ENCODE data around the gene KDELR1. TPM values are rescaled to one million over a fixed set of nuclear protein-coding genes. Genes with fewer than 3 reads are reported as not detected.

Gene KDELR1
- total and polyA plus RNA-seq, 9 of the 15 experiments (the other 6 are each of a cell fraction or from before 2014, with no cell fraction given): 6.1 to 165 (median 58.5) TPM

DNA sequence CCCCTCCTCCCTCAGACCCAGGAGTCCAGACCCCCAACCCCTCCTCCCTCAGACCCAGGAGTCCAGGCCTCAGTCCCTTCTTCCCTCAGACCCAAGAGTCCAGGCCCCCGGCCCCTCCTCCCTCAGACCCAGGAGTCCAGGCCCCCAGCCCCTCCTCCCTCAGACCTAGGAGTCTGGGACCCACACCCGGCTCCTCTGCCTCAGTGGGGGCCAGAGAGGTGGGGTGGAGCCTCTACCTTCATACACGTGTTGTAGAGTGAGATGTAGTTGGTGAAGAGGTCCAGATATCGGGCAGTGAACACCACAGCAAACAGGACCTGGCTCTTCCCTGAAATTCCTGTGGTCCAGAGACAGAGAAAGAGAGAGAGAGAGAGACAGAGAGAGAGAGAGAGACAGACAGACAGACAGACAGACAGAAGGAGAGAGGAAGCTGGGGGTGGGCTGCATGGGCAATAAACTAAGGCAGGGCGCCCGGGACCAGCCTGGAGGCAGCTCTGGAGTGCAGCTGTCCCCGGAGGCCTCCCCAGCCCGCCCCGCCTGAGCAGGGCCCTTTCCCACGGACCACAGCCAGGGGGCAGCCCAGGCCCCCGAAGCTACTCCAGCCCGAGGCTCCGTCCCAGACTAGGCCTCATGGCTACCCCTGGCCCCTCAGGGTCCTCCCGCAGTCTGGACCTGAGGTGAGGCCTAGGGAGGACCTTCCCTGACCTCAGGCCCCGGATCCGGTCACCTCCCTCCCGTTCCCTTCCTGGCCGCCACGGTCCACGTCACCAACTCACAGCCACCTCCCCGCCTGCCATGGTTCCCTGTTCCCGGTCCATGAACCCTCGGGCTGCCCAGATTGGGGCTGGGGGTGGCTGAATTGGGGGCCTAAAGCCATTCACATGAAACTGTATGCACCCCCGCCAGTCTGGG, 907 bp downstream of the KDELR1 start (continued):
- TF ChIP-seq, protein P1, sequence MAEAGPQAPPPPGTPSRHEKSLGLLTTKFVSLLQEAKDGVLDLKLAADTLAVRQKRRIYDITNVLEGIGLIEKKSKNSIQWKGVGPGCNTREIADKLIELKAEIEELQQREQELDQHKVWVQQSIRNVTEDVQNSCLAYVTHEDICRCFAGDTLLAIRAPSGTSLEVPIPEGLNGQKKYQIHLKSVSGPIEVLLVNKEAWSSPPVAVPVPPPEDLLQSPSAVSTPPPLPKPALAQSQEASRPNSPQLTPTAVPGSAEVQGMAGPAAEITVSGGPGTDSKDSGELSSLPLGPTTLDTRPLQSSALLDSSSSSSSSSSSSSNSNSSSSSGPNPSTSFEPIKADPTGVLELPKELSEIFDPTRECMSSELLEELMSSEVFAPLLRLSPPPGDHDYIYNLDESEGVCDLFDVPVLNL (CRISPR knock-in tag; IDR thresholded peaks at IDR 0.05; ENCODE audit: low read depth): 0 out of 2 replicates have a peak, but pooled peaks have one; percentile 41
- TF ChIP-seq CEBPB (tag; IDR thresholded peaks at IDR 0.05): no peak
- TF ChIP-seq, protein P2, sequence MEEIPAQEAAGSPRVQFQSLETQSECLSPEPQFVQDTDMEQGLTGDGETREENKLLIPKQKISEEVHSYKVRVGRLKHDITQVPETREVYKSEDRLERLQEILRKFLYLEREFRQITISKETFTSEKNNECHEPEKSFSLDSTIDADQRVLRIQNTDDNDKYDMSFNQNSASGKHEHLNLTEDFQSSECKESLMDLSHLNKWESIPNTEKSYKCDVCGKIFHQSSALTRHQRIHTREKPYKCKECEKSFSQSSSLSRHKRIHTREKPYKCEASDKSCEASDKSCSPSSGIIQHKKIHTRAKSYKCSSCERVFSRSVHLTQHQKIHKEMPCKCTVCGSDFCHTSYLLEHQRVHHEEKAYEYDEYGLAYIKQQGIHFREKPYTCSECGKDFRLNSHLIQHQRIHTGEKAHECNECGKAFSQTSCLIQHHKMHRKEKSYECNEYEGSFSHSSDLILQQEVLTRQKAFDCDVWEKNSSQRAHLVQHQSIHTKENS (CRISPR knock-in tag; IDR thresholded peaks at IDR 0.05): no peak
- TF ChIP-seq FOXM1 (IDR thresholded peaks at IDR 0.05; ENCODE audit: low read depth): no peak
- TF ChIP-seq FOXM1 (CRISPR knock-in tag; IDR thresholded peaks at IDR 0.05; ENCODE audit: low read depth): no peak; the same call in 1 of the 2 replicates
- TF ChIP-seq, protein P3, sequence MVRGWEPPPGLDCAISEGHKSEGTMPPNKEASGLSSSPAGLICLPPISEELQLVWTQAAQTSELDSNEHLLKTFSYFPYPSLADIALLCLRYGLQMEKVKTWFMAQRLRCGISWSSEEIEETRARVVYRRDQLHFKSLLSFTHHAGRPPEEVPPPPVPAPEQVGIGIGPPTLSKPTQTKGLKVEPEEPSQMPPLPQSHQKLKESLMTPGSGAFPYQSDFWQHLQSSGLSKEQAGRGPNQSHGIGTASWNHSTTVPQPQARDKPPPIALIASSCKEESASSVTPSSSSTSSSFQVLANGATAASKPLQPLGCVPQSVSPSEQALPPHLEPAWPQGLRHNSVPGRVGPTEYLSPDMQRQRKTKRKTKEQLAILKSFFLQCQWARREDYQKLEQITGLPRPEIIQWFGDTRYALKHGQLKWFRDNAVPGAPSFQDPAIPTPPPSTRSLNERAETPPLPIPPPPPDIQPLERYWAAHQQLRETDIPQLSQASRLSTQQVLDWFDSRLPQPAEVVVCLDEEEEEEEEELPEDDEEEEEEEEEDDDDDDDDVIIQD (CRISPR knock-in tag; IDR thresholded peaks at IDR 0.05): no peak
- TF ChIP-seq CEBPG (CRISPR knock-in tag; IDR thresholded peaks at IDR 0.05): no peak; the same call in 1 of the 2 replicates
- TF ChIP-seq CEBPG (tag; conservative IDR thresholded peaks at IDR 0.05 in 1 of 2, IDR thresholded peaks at IDR 0.05 in 1 of 2): no peak
- no peak for TF ChIP-seq HNRNPLL (IDR thresholded peaks at IDR 0.05; ENCODE audit: low read depth, low read length, poor library complexity, severe bottlenecking)
- no peak for TF ChIP-seq CREB1 (IDR thresholded peaks at IDR 0.05)
- peak; percentile 81 for TF ChIP-seq CREB1 (CRISPR knock-in tag; IDR thresholded peaks at IDR 0.05)
- TF ChIP-seq, protein P4, sequence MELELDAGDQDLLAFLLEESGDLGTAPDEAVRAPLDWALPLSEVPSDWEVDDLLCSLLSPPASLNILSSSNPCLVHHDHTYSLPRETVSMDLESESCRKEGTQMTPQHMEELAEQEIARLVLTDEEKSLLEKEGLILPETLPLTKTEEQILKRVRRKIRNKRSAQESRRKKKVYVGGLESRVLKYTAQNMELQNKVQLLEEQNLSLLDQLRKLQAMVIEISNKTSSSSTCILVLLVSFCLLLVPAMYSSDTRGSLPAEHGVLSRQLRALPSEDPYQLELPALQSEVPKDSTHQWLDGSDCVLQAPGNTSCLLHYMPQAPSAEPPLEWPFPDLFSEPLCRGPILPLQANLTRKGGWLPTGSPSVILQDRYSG (tag; conservative IDR thresholded peaks at IDR 0.05; ENCODE audit: low read depth): no peak
- no peak for TF ChIP-seq SMARCA5 (IDR thresholded peaks at IDR 0.05)

Measured in K562 (cell line).